Measurements from ENCODE around the gene CXCR6.

DNA sequence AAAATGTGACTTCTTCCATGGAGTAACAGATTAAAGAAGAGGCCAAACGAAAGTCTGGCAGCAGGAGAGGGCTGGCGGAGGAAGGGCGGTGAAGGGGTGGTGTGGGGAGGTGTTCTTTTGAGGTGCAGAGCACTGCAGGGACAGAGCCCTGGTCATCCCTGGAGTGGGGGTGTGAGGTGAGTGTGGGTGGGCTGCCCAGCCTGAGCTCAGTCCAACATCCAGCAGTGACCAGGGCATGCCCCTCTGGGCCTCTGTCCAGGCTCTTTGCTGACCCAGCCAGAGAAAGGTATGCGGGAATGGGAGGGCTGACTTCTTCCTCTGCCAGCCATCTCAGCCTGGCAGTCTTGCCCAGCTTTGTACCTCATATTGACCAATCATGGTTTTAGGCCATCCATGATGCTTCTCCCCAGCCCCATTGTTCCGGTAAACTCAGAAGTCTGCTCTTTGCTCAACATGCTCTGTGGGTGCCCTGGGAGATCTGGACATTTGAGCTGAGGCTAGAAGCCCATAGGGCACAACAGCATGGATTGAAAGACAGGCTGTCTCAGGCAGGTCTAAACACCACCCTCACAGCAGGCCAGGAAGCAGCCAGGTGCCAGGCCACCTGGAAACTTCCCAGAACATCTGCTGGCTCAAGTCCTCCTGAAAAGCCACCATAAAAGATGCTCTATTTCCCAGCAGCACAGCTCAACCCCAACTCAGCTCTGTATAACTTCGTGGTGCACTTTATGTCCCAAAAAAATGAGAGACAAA, 25.9 kb upstream of the CXCR6 start:
- no peak for TF ChIP-seq RXRB (CRISPR knock-in tag; IDR thresholded peaks at IDR 0.05; ENCODE audit: borderline replicate concordance)
- TF ChIP-seq, protein P1, sequence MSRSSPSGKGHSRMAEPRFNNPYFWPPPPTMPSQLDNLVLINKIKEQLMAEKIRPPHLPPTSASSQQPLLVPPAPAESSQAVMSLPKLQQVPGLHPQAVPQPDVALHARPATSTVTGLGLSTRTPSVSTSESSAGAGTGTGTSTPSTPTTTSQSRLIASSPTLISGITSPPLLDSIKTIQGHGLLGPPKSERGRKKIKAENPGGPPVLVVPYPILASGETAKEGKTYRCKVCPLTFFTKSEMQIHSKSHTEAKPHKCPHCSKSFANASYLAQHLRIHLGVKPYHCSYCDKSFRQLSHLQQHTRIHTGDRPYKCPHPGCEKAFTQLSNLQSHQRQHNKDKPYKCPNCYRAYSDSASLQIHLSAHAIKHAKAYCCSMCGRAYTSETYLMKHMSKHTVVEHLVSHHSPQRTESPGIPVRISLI (CRISPR knock-in tag; IDR thresholded peaks at IDR 0.05; ENCODE audit: borderline replicate concordance) = no peak
- TF ChIP-seq, protein P2, sequence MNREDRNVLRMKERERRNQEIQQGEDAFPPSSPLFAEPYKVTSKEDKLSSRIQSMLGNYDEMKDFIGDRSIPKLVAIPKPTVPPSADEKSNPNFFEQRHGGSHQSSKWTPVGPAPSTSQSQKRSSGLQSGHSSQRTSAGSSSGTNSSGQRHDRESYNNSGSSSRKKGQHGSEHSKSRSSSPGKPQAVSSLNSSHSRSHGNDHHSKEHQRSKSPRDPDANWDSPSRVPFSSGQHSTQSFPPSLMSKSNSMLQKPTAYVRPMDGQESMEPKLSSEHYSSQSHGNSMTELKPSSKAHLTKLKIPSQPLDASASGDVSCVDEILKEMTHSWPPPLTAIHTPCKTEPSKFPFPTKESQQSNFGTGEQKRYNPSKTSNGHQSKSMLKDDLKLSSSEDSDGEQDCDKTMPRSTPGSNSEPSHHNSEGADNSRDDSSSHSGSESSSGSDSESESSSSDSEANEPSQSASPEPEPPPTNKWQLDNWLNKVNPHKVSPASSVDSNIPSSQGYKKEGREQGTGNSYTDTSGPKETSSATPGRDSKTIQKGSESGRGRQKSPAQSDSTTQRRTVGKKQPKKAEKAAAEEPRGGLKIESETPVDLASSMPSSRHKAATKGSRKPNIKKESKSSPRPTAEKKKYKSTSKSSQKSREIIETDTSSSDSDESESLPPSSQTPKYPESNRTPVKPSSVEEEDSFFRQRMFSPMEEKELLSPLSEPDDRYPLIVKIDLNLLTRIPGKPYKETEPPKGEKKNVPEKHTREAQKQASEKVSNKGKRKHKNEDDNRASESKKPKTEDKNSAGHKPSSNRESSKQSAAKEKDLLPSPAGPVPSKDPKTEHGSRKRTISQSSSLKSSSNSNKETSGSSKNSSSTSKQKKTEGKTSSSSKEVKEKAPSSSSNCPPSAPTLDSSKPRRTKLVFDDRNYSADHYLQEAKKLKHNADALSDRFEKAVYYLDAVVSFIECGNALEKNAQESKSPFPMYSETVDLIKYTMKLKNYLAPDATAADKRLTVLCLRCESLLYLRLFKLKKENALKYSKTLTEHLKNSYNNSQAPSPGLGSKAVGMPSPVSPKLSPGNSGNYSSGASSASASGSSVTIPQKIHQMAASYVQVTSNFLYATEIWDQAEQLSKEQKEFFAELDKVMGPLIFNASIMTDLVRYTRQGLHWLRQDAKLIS (CRISPR knock-in tag; IDR thresholded peaks at IDR 0.05) = no peak
- no peak for TF ChIP-seq KLF15 (CRISPR knock-in tag; IDR thresholded peaks at IDR 0.05; ENCODE audit: borderline replicate concordance)
- TF ChIP-seq DNMT1 (CRISPR knock-in tag; IDR thresholded peaks at IDR 0.05) = no peak
- no peak for TF ChIP-seq CREB1 (IDR thresholded peaks at IDR 0.05)
- TF ChIP-seq CREB1 (CRISPR knock-in tag; IDR thresholded peaks at IDR 0.05) = no peak
